DMS153 treated with DMSO at 0.1 percent for 48 hours (cell line): ENCODE results near the gene TGFBRAP1.

ENCODE experiments used
- DNase-seq: peaks from one replicate; lab custom pipeline; 2025; ENCODE audit not compliant: unreplicated experiment; lab: John Stamatoyannopoulos, UW

Gene TGFBRAP1

GRCh38 chr2:105321875-105322646, 7.5 kb downstream of the TGFBRAP1 start:
- DNase-seq = no peak

DNA sequence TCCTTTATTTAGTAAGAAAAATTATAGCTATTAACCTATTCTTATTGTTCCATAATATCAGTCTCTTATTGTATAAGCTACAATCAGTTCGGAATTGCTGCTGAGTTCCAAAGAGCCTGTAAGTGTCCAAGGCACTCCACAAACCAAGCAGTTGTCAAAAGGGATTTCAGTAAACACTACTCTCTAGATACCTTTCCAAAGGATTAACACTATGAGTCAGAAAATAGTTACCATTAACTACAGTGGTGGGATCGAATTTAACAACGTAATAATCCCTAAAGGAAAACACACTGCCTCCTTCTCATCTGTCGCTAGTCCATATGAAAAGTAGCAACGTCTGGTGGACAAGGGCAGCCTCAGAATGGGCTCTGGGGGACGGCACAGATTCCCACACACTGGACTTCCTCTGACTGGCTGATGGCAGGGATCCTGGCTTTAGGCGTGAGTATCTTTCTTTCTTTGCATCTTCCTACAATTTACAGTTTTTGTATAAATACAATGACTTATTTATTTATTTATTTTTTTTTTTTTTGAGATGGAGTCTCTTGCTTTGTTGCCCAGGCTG, 8.8 kb downstream of the TGFBRAP1 start:
- no peak for DNase-seq

- DNase-seq = no peak
These were observed 11.6 kb downstream of the TGFBRAP1 start for GRCh38 chr2:105317937-105318336.

DNA sequence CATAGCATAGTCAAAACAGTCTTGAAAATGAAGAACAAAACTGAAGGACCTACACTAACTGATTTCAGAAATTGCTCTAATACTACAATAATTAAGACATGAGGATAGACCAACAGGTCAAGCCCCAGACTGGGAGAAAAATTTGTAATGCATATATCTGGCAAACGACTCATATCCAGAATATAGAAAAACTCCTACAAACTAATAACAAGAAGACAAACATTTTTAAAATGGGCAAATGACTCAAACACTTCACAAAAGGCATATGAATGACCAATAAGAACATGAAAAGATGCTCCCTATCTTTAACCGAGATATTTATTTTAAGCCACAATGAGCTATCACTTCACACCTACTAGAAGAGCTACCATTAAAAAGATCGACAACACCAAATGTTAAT, 14.2 kb downstream of the TGFBRAP1 start:
- DNase-seq = no peak

DNA sequence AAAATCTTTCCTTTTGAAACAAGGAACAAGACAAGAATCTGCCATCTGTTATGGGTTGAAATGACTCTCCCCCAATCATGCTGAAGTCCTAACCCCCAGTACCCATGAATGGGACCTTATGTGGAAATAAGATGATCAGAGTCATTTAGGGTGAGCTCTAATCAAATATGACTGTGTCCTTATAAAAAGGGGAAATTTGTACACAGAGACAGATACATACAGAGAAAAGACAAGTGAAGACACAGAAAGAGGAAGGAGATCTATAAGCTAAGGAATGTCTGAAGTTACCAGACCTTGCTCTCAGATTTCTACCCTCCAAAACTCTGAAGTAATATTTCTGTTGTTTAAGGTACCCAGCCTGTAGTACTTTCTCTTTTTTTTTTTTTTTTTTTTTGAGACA, 15.7 kb downstream of the TGFBRAP1 start:
- DNase-seq = no peak

GRCh38 chr2:105309147-105309545, 20.4 kb downstream of the TGFBRAP1 start:
- DNase-seq = no peak

DNA sequence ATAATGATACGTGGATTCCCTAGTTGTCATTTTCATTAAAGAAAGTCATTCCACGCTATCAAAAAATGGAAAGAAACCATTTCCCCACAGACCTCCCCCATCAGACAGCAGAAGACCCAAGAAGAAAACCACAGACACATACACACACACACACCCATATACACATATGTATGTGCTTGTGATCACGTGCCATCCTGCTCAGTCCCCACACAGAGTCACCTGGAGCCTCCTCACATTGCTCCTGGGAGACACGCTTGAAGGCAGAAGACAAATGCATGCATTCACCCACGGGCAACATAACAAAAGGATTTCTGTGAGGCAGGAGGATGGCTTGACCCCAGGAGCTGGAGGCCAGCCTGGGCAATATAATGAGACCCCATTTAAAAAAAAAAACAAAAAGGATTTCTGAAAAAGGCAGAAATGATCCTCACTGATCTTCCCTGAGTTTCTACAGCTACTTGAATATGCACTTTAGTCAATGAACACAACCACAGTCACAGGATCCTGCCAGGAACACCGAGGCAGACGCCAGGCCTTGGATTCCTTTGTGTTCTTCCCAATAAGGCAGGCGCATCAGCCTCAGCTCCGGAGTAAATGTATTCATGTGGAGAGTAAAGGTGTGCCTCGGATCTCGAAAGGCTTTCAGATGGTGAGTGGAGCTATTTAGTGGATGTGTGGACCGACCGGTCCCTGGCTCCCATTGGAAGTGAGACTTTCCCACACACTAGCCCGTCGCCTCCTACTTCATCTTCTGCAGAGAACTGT, 21.0 kb downstream of the TGFBRAP1 start:
- DNase-seq = no peak

- no peak for DNase-seq
These were observed 21.6 kb downstream of the TGFBRAP1 start for GRCh38 chr2:105307962-105308361.

- no peak for DNase-seq
These were observed 22.0 kb downstream of the TGFBRAP1 start for GRCh38 chr2:105307550-105307949.

DNA sequence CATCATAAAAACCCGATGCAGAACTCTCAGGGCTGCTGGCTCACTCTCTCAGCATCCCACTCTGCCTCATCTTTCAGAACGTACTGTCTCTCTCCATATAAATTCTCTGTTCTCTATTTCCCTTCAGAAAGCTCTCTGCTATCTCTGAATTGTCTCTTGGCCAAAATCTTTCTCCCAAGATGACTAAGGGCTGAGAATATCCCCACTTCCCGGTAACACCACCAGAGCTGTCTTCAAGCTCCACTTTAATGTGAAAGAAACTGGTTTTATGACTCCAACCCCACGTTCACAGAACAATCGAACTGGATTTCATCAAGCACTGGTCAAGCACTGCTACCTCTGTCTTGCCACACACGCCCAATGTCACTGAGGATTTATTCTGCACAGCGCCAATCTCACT, 22.4 kb downstream of the TGFBRAP1 start:
- DNase-seq = no peak

GRCh38 chr2:105301646-105302045, 27.9 kb downstream of the TGFBRAP1 start:
- no peak for DNase-seq

GRCh38 chr2:105299290-105299689, 30.2 kb downstream of the TGFBRAP1 start:
- DNase-seq = no peak

GRCh38 chr2:105298017-105298416, 31.5 kb downstream of the TGFBRAP1 start:
- DNase-seq = no peak

- DNase-seq = no peak
These were observed 32.3 kb downstream of the TGFBRAP1 start for GRCh38 chr2:105297216-105297615.

- no peak for DNase-seq
These were observed 33.4 kb downstream of the TGFBRAP1 start for GRCh38 chr2:105296017-105296611.

DNA sequence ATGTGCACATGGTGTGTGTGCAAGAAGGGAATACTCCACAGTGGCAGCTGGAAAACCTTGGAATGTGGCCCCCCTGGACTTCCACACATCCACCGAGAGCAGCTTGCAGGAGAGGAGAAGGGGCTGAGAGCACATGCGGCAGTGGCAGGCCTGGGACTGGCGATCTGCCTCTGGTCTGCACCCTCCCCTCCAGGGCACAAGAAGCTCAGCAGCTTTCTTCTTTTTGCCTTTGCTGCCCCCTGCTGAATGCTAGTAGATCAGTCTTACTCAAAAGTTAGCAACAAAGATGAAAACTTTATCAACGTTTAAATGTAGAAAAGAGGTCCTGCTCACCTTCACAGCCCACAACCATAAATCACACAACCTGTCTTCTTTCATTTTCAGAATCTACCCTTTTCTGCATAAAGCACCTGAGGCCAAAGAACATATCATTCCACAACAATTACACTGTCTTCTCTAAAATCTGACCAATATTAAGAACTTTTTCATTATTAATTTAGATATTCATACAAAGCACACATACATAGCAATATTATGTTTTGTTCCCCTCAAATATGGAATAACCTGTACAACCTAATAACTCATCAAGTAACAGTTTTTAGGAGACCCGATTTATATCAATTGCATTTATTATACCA, 34.6 kb downstream of the TGFBRAP1 start:
- DNase-seq = peak; percentile 8

GRCh38 chr2:105294046-105294445, 35.5 kb downstream of the TGFBRAP1 start:
- DNase-seq = no peak

- DNase-seq = no peak
These were observed 37.6 kb downstream of the TGFBRAP1 start for GRCh38 chr2:105291981-105292380.

- no peak for DNase-seq
These were observed 38.4 kb downstream of the TGFBRAP1 start for GRCh38 chr2:105290981-105291660.

- no peak for DNase-seq
These were observed 41.4 kb downstream of the TGFBRAP1 start for GRCh38 chr2:105288133-105288532.

- no peak for DNase-seq
These were observed 41.8 kb downstream of the TGFBRAP1 start for GRCh38 chr2:105287692-105288091.
